GM23338 (cell line): ENCODE measurements around the gene DENND2A. TPM values are rescaled to one million over a fixed set of nuclear protein-coding genes. Genes with fewer than 3 reads are reported as not detected.
A peak's percentile ranks its signal among the peaks of the same experiment; 100 is the strongest.

Source experiments
- ATAC-seq: fragments of 200-7000 bp; cut with Tn5 transposase; 3 replicates; pipeline ENCODE4 v1.9.1; 2020
- DNase-seq: peaks from one replicate; pipeline ENCODE4 v3.0.0-alpha.2; 2015; ENCODE audit warnings: low spot score
- H2AFZ ChIP-seq: fragments of 200-600 bp; sonication (generic); 2 replicates; pipeline ENCODE4 v1.8.0; 2016; ENCODE audit warnings: antibody characterized with exemption, mild to moderate bottlenecking, moderate library complexity
- H3F3A ChIP-seq: fragments of 200-600 bp; sonication (generic); replicated peaks from 2 replicates; pipeline ENCODE4 v1.8.0; 2017; ENCODE audit warnings: antibody characterized with exemption, mixed run types, low read depth
- H3K27ac ChIP-seq: fragments of 200-600 bp; sonication (generic); 2 replicates; pipeline ENCODE4 v1.6.1; 2016; ENCODE audit warnings: low read depth
- H3K27me3 ChIP-seq: fragments of 200-600 bp; sonication (generic); 2 replicates; pipeline ENCODE4 v1.8.0; 2016; ENCODE audit warnings: mild to moderate bottlenecking, mixed run types, moderate library complexity; ENCODE audit not compliant: insufficient read depth
- H3K36me3 ChIP-seq: fragments of 200-600 bp; sonication (generic); 2 replicates; pipeline ENCODE4 v1.8.0; 2016; ENCODE audit warnings: mild to moderate bottlenecking; ENCODE audit not compliant: insufficient read depth
- H3K4me1 ChIP-seq: fragments of 200-600 bp; sonication (generic); 2 replicates; pipeline ENCODE4 v1.8.0; 2016; ENCODE audit warnings: mild to moderate bottlenecking, moderate library complexity; ENCODE audit not compliant: insufficient read depth
- H3K4me2 ChIP-seq: fragments of 200-600 bp; sonication (generic); 2 replicates; pipeline ENCODE4 v1.7.1; 2017; ENCODE audit warnings: mixed run types
- H3K4me3 ChIP-seq: fragments of 200-600 bp; sonication (generic); 2 replicates; pipeline ENCODE4 v1.6.1; 2016; ENCODE audit warnings: mixed run types
- H3K79me2 ChIP-seq: fragments of 200-600 bp; sonication (generic); replicated peaks from 2 replicates; pipeline ENCODE4 v1.8.0; 2017; ENCODE audit warnings: mild to moderate bottlenecking; ENCODE audit not compliant: insufficient read depth
- H3K9me2 ChIP-seq: fragments of 200-600 bp; sonication (generic); 2 replicates; pipeline ENCODE4 v1.8.0; 2017; ENCODE audit not compliant: insufficient read depth
- H4K20me1 ChIP-seq: fragments of 200-600 bp; sonication (generic); replicated peaks from 2 replicates; pipeline ENCODE4 v1.8.0; 2017; ENCODE audit warnings: mild to moderate bottlenecking; ENCODE audit not compliant: insufficient read depth
- H3K27ac Mint-ChIP-seq: 2 replicates; pipeline ENCODE4 v1.8.0; 2020; ENCODE audit warnings: inconsistent platforms, mild to moderate bottlenecking, moderate library complexity, mixed read lengths
- H3K27me3 Mint-ChIP-seq: 3 replicates; pipeline ENCODE4 v1.8.0; 2022; ENCODE audit warnings: low read depth, mild to moderate bottlenecking, moderate library complexity, mixed read lengths, inconsistent platforms; ENCODE audit not compliant: insufficient read depth, poor library complexity
- H3K36me3 Mint-ChIP-seq: 3 replicates; pipeline ENCODE4 v1.8.0; 2021; ENCODE audit warnings: low read depth, mild to moderate bottlenecking, inconsistent platforms, moderate library complexity, mixed read lengths
- H3K4me1 Mint-ChIP-seq: 3 replicates; pipeline ENCODE4 v1.8.0; 2020; ENCODE audit warnings: mild to moderate bottlenecking, inconsistent platforms, mixed read lengths
- H3K4me3 Mint-ChIP-seq: 3 replicates; pipeline ENCODE4 v1.8.0; 2021; ENCODE audit warnings: moderate library complexity, mild to moderate bottlenecking, inconsistent platforms, mixed read lengths
- H3K9me3 Mint-ChIP-seq: 3 replicates; pipeline ENCODE4 v1.8.0; 2020; ENCODE audit warnings: moderate library complexity, mild to moderate bottlenecking, inconsistent platforms, mixed read lengths
- CREB1 ChIP-seq: fragments of 250-450 bp; sonication (Bioruptor Pico); IDR thresholded peaks from 2 replicates; pipeline ENCODE4 v1.5.0; 2020; ENCODE audit warnings: low read depth, mild to moderate bottlenecking, moderate library complexity
- ETS1 ChIP-seq: IDR thresholded peaks from 2 replicates; pipeline ENCODE4 v1.6.1; 2016; ENCODE audit warnings: antibody characterized with exemption
- EZH2 ChIP-seq: fragments of 200-600 bp; sonication (generic); IDR thresholded peaks from one replicate; pipeline ENCODE4 v1.8.0; 2017; ENCODE audit warnings: antibody characterized with exemption, mild to moderate bottlenecking, low read depth; ENCODE audit not compliant: unreplicated experiment
- JUNB ChIP-seq: IDR thresholded peaks from one replicate; pipeline ENCODE4 v1.6.1; 2016; ENCODE audit warnings: antibody characterized with exemption; ENCODE audit not compliant: unreplicated experiment
- NANOG ChIP-seq: IDR thresholded peaks from 2 replicates; pipeline ENCODE4 v1.6.1; 2016; ENCODE audit warnings: antibody characterized with exemption, borderline replicate concordance
- POLR2AphosphoS5 ChIP-seq: IDR thresholded peaks from 2 replicates; pipeline ENCODE4 v1.6.1; 2016; ENCODE audit warnings: antibody characterized with exemption, low read depth
- STAT1 ChIP-seq: IDR thresholded peaks from one replicate; pipeline ENCODE4 v1.6.1; 2016; ENCODE audit warnings: antibody characterized with exemption; ENCODE audit not compliant: unreplicated experiment
- ZNF114 ChIP-seq: fragments of 250-450 bp; sonication (Bioruptor Pico); IDR thresholded peaks from 2 replicates; pipeline ENCODE4 v1.5.0; 2020; ENCODE audit warnings: mild to moderate bottlenecking, moderate library complexity
- ZNF331 ChIP-seq: fragments of 250-450 bp; sonication (Bioruptor Pico); IDR thresholded peaks from 2 replicates; pipeline ENCODE4 v1.5.0; 2020; ENCODE audit warnings: low read depth, mild to moderate bottlenecking, moderate library complexity
- polyA plus RNA-seq: library from polyadenylated mRNA; unstranded; fragments of >200 nt; fragmentation: Nextera tagmentation; extraction: Ambion mirVana; gene quantifications from 2 replicates; pipeline ENCODE4 v1.2.1, GENCODE V29; 2016
- total RNA-seq: library from RNA; depleted of rRNA; stranded (reverse); fragments of >200 nt; shearing (Covaris generic); gene quantifications from 2 replicates; pipeline ENCODE4 v1.2.3, GENCODE V29; 2014
- TF ChIP-seq, protein P1 (sequence below), 2 experiments: fragments of 200-600 bp in 1 of 2; sonication (generic) in 1 of 2; conservative IDR thresholded peaks; 2 replicates each; pipeline versions ENCODE4 v1.5.1 to v1.6.1; 2016 to 2017; ENCODE audit warnings: antibody characterized with exemption in 2 of 2, low read depth in 2 of 2, mild to moderate bottlenecking in 2 of 2, moderate library complexity in 1 of 2
- TF ChIP-seq, protein P2 (sequence below): IDR thresholded peaks from one replicate; pipeline ENCODE4 v1.6.1; 2018; ENCODE audit warnings: antibody characterized with exemption; ENCODE audit not compliant: unreplicated experiment

Gene DENND2A
- total and polyA plus RNA-seq, 2 experiments from 2014 or later = 1.7 to 5.6 TPM

- Histone ChIP-seq H4K20me1 (no peaks in the 10 kb centered on the region; the same call in 1 of the 2 replicates), H3K79me2 (0 out of 2 replicates have a peak, but pooled peaks cover 6% of the 10 kb centered on the region), H3K4me2 (peak overlapping the region; percentile 32; the same call in 1 of the 2 replicates), H3K4me3 (no peak overlapping the region), H3K36me3 (no peaks in the 10 kb centered on the region), H2AFZ (no peak overlapping the region), H3F3A (peaks cover 15% of the 10 kb centered on the region), H3K27me3 (peaks cover 35% of the 10 kb centered on the region), H3K27ac (no peak overlapping the region), H3K4me1 (peaks cover 36% of the 10 kb centered on the region), H3K9me2 (no peaks in the 10 kb centered on the region)
- peak; percentile 69 for DNase-seq
- ATAC-seq = peak; percentile 39
- TF ChIP-seq EZH2 (no peak), STAT1 (no peak), JUNB (no peak), ZNF331 (CRISPR knock-in tag) (no peak)
- TF ChIP-seq, protein P1, sequence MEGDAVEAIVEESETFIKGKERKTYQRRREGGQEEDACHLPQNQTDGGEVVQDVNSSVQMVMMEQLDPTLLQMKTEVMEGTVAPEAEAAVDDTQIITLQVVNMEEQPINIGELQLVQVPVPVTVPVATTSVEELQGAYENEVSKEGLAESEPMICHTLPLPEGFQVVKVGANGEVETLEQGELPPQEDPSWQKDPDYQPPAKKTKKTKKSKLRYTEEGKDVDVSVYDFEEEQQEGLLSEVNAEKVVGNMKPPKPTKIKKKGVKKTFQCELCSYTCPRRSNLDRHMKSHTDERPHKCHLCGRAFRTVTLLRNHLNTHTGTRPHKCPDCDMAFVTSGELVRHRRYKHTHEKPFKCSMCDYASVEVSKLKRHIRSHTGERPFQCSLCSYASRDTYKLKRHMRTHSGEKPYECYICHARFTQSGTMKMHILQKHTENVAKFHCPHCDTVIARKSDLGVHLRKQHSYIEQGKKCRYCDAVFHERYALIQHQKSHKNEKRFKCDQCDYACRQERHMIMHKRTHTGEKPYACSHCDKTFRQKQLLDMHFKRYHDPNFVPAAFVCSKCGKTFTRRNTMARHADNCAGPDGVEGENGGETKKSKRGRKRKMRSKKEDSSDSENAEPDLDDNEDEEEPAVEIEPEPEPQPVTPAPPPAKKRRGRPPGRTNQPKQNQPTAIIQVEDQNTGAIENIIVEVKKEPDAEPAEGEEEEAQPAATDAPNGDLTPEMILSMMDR (conservative IDR thresholded peaks at IDR 0.05; ENCODE audit: low read depth in 2 of 2) = peak; percentile 23 to 67; a peak in 3 of 4 replicates
- Mint-ChIP-seq H3K36me3 (no peaks in the 10 kb centered on the region; the same call in 2 of the 3 replicates), H3K27me3 (peaks cover 43% of the 10 kb centered on the region), H3K9me3 (no peaks in the 10 kb centered on the region), H3K4me3 (no peak overlapping the region; the same call in 2 of the 3 replicates), H3K4me1 (peaks cover 48% of the 10 kb centered on the region), H3K27ac (no peak overlapping the region)
These were observed 2.3 kb downstream of the DENND2A start for GRCh38 chr7:140638173-140638791.

DNA sequence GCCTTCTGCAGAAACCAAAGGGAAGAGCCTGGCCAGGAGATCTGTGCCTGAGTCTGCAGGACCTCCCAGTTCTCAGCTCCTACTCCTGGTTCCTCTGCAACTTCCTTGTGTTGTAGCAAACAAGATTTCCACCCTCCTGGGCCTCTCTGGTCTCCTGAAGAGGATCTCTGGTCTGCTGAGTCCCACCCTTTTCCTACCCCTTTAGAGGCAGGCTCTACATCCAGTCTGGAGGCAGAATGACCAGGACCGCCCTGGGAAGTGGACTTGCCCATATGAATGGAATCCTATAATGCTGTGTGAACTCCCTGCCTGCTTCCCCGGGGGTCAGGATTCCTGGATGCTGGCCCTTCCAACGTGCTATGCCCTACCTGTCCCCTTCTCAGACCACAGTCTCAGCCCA lies 3.2 kb downstream of the DENND2A start:
- ATAC-seq (no peak), DNase-seq (no peak)
- Histone ChIP-seq H3K27ac (no peak overlapping the region), H3K27me3 (peaks cover 26% of the 10 kb centered on the region), H3K4me1 (peaks cover 36% of the 10 kb centered on the region), H3K9me2 (no peaks in the 10 kb centered on the region), H3K4me3 (no peak overlapping the region), H3K36me3 (no peaks in the 10 kb centered on the region), H3K79me2 (0 out of 2 replicates have a peak, but pooled peaks cover 6% of the 10 kb centered on the region), H3K4me2 (no peak overlapping the region), H3F3A (peaks cover 15% of the 10 kb centered on the region), H4K20me1 (no peaks in the 10 kb centered on the region; the same call in 1 of the 2 replicates), H2AFZ (no peak overlapping the region)
- Mint-ChIP-seq H3K27ac (no peak overlapping the region), H3K4me1 (peaks cover 48% of the 10 kb centered on the region), H3K27me3 (peaks cover 41% of the 10 kb centered on the region), H3K4me3 (no peak overlapping the region), H3K36me3 (no peaks in the 10 kb centered on the region; the same call in 2 of the 3 replicates), H3K9me3 (no peaks in the 10 kb centered on the region)
- TF ChIP-seq, protein P2, sequence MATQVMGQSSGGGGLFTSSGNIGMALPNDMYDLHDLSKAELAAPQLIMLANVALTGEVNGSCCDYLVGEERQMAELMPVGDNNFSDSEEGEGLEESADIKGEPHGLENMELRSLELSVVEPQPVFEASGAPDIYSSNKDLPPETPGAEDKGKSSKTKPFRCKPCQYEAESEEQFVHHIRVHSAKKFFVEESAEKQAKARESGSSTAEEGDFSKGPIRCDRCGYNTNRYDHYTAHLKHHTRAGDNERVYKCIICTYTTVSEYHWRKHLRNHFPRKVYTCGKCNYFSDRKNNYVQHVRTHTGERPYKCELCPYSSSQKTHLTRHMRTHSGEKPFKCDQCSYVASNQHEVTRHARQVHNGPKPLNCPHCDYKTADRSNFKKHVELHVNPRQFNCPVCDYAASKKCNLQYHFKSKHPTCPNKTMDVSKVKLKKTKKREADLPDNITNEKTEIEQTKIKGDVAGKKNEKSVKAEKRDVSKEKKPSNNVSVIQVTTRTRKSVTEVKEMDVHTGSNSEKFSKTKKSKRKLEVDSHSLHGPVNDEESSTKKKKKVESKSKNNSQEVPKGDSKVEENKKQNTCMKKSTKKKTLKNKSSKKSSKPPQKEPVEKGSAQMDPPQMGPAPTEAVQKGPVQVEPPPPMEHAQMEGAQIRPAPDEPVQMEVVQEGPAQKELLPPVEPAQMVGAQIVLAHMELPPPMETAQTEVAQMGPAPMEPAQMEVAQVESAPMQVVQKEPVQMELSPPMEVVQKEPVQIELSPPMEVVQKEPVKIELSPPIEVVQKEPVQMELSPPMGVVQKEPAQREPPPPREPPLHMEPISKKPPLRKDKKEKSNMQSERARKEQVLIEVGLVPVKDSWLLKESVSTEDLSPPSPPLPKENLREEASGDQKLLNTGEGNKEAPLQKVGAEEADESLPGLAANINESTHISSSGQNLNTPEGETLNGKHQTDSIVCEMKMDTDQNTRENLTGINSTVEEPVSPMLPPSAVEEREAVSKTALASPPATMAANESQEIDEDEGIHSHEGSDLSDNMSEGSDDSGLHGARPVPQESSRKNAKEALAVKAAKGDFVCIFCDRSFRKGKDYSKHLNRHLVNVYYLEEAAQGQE = no peak
- TF ChIP-seq JUNB (no peak), EZH2 (no peak), POLR2AphosphoS5 (no peak), ZNF114 (CRISPR knock-in tag) (no peak), NANOG (no peak), CREB1 (CRISPR knock-in tag) (no peak), STAT1 (no peak), ETS1 (no peak), ZNF331 (CRISPR knock-in tag) (no peak)
- TF ChIP-seq, protein P1 (conservative IDR thresholded peaks at IDR 0.05; ENCODE audit: low read depth in 2 of 2) = no peak
